Muscle layer of colon (tissue), 2 donors: ENCODE measurements around the gene LRRC75B.
"Not testable (repeated sequence)": the region's sequence is repeated elsewhere in the genome, so short reads cannot be mapped to it uniquely, and the experiment has no call there.

ENCODE experiments used
- H3K27ac ChIP-seq: one replicate; pipeline ENCODE4 v1.7.0; 2013; ENCODE audit warnings: low read depth, mild to moderate bottlenecking, low read length, moderate library complexity
- H3K27me3 ChIP-seq, 2 donors: one replicate each; pipeline ENCODE4 v1.7.0; 2013; ENCODE audit warnings: low read length in 2 of 2, mild to moderate bottlenecking in 2 of 2; ENCODE audit not compliant: insufficient read depth in 2 of 2, control insufficient read depth in 1 of 2
- H3K36me3 ChIP-seq: one replicate; pipeline ENCODE4 v1.7.0; 2013; ENCODE audit warnings: mild to moderate bottlenecking, low read length; ENCODE audit not compliant: insufficient read depth
- H3K4me1 ChIP-seq: one replicate; pipeline ENCODE4 v1.7.0; 2013; ENCODE audit warnings: mild to moderate bottlenecking, low read length; ENCODE audit not compliant: insufficient read depth
- H3K4me3 ChIP-seq, 2 donors: one replicate each; pipeline ENCODE4 v1.7.0; 2013; ENCODE audit warnings: low read length in 2 of 2, low read depth in 1 of 2, mild to moderate bottlenecking in 1 of 2, moderate library complexity in 1 of 2
- H3K9ac ChIP-seq: one replicate; pipeline ENCODE4 v1.7.0; 2013; ENCODE audit warnings: low read length
- H3K9me3 ChIP-seq: one replicate; pipeline ENCODE4 v1.7.0; 2013; ENCODE audit warnings: mild to moderate bottlenecking, low read length
- donor health status: abdominal sarcoma.
- donor health status: Adenocarcinoma of cecum.

Gene LRRC75B

GRCh38 chr22:24559471-24559870, 33.4 kb downstream of the LRRC75B start:
- no peaks in the 10 kb centered on the region for H3K27me3 ChIP-seq
- peaks cover 33% of the 10 kb centered on the region for H3K36me3 ChIP-seq
- H3K27ac ChIP-seq: no peak overlapping the region

GRCh38 chr22:24555165-24556039, 37.5 kb downstream of the LRRC75B start, which contains the start of gene SNRPD3:
Gene SNRPD3 (plus strand): TSS chr22:24555999. CDS start chr22:24557675, 1,676 bp downstream.
- no peaks in the 10 kb centered on the region for H3K9me3 ChIP-seq
- H3K9ac ChIP-seq: peak within 1 kb of the TSS; percentile 95
- peak within 1 kb of the TSS; percentile 73 to 99 for H3K4me3 ChIP-seq
- peaks cover 28% of the 10 kb centered on the region for H3K36me3 ChIP-seq
- H3K4me1 ChIP-seq: peaks cover 34% of the 10 kb centered on the region
- no peaks in the 10 kb centered on the region for H3K27me3 ChIP-seq
- peak within 1 kb of the TSS; percentile 97 for H3K27ac ChIP-seq

More at GRCh38 chr22:24559471-24559870, 33.4 kb downstream of the LRRC75B start:
- Histone ChIP-seq H3K9ac (no peak overlapping the region), H3K4me1 (peaks cover 38% of the 10 kb centered on the region), H3K9me3 (no peaks in the 10 kb centered on the region), H3K4me3 (no peak overlapping the region)

- peak within 1 kb of the TSS; percentile 95 for H3K9ac ChIP-seq
- no peaks in the 10 kb centered on the region for H3K27me3 ChIP-seq
- H3K4me3 ChIP-seq: peak within 1 kb of the TSS; percentile 73 to 99
- peak within 1 kb of the TSS; percentile 97 for H3K27ac ChIP-seq
- peaks cover 32% of the 10 kb centered on the region for H3K4me1 ChIP-seq
- H3K9me3 ChIP-seq: no peaks in the 10 kb centered on the region
- H3K36me3 ChIP-seq: peaks cover 26% of the 10 kb centered on the region
These were observed 38.3 kb downstream of the LRRC75B start, which contains the start of gene GUCD1 for GRCh38 chr22:24554313-24555164. Gene GUCD1 (minus strand): TSS chr22:24555138. CDS start chr22:24554991, 147 bp downstream.

GRCh38 chr22:24553597-24554312, 39.1 kb downstream of the LRRC75B start:
- H3K4me3 ChIP-seq: peak overlapping the region; percentile 73
- H3K36me3 ChIP-seq: peaks cover 18% of the 10 kb centered on the region
- no peaks in the 10 kb centered on the region for H3K27me3 ChIP-seq
- H3K4me1 ChIP-seq: peaks cover 27% of the 10 kb centered on the region
- H3K27ac ChIP-seq: peak overlapping the region; percentile 97
- no peaks in the 10 kb centered on the region for H3K9me3 ChIP-seq
- H3K9ac ChIP-seq: peak overlapping the region; percentile 85

- not testable (repeated sequence) for H3K27ac ChIP-seq, H3K27me3 ChIP-seq, H3K9me3 ChIP-seq
- Histone ChIP-seq H3K36me3 (peaks cover 16% of the 10 kb centered on the region), H3K4me3 (peak overlapping the region in 1 of 2 donors; percentile 73), H3K9ac (peak overlapping the region; percentile 85), H3K4me1 (peaks cover 27% of the 10 kb centered on the region)
These were observed 40.2 kb downstream of the LRRC75B start for GRCh38 chr22:24552503-24553286.

GRCh38 chr22:24550902-24551435, 41.9 kb downstream of the LRRC75B start:
- no peak overlapping the region for H3K27ac ChIP-seq

GRCh38 chr22:24550028-24550901, 42.6 kb downstream of the LRRC75B start:
- H3K4me3 ChIP-seq: no peak overlapping the region
- H3K27ac ChIP-seq: no peak overlapping the region
- H3K4me1 ChIP-seq: peaks cover 18% of the 10 kb centered on the region
- H3K36me3 ChIP-seq: peaks cover 29% of the 10 kb centered on the region
- no peaks in the 10 kb centered on the region for H3K9me3 ChIP-seq
- no peak overlapping the region for H3K9ac ChIP-seq
- no peaks in the 10 kb centered on the region for H3K27me3 ChIP-seq

More at GRCh38 chr22:24550902-24551435, 41.9 kb downstream of the LRRC75B start:
- Histone ChIP-seq H3K4me3 (no peak overlapping the region), H3K9me3 (no peaks in the 10 kb centered on the region), H3K9ac (no peak overlapping the region), H3K4me1 (peaks cover 15% of the 10 kb centered on the region), H3K27me3 (no peaks in the 10 kb centered on the region), H3K36me3 (peaks cover 29% of the 10 kb centered on the region)

- Histone ChIP-seq H3K4me3 (no peak overlapping the region), H3K4me1 (peaks cover 29% of the 10 kb centered on the region), H3K27me3 (no peaks in the 10 kb centered on the region), H3K9ac (no peak overlapping the region), H3K9me3 (no peaks in the 10 kb centered on the region), H3K36me3 (peaks cover 38% of the 10 kb centered on the region), H3K27ac (no peak overlapping the region)
These were observed 44.1 kb downstream of the LRRC75B start for GRCh38 chr22:24548812-24549211.

- Histone ChIP-seq H3K36me3 (peaks cover 77% of the 10 kb centered on the region), H3K4me1 (peaks cover 27% of the 10 kb centered on the region), H3K27ac (no peak overlapping the region), H3K4me3 (no peak overlapping the region), H3K9ac (no peak overlapping the region), H3K27me3 (no peaks in the 10 kb centered on the region), H3K9me3 (no peaks in the 10 kb centered on the region)
These were observed 49.1 kb downstream of the LRRC75B start for GRCh38 chr22:24543679-24544243.
